Neuron (in vitro differentiated cells): ENCODE measurements around the gene ZNF473.

Experiments
- H2AFZ ChIP-seq: one replicate; pipeline ENCODE4 v1.6.1; 2013; ENCODE audit warnings: low read depth, mild to moderate bottlenecking, inconsistent platforms, low read length, moderate library complexity
- H3K27me3 ChIP-seq: one replicate; pipeline ENCODE4 v1.6.1; 2013; ENCODE audit warnings: low read length; ENCODE audit not compliant: insufficient read depth
- H3K36me3 ChIP-seq: one replicate; pipeline ENCODE4 v1.6.1; 2013; ENCODE audit warnings: low read length; ENCODE audit not compliant: insufficient read depth
- H3K4me1 ChIP-seq: one replicate; pipeline ENCODE4 v1.6.1; 2013; ENCODE audit warnings: low read length; ENCODE audit not compliant: insufficient read depth
- H3K4me3 ChIP-seq: 2 replicates; pipeline ENCODE4 v1.5.1; 2013; ENCODE audit warnings: mild to moderate bottlenecking, low read length, moderate library complexity
- H3K9me3 ChIP-seq: one replicate; pipeline ENCODE4 v1.6.1; 2013; ENCODE audit warnings: low read length

ZNF473 gene

DNA sequence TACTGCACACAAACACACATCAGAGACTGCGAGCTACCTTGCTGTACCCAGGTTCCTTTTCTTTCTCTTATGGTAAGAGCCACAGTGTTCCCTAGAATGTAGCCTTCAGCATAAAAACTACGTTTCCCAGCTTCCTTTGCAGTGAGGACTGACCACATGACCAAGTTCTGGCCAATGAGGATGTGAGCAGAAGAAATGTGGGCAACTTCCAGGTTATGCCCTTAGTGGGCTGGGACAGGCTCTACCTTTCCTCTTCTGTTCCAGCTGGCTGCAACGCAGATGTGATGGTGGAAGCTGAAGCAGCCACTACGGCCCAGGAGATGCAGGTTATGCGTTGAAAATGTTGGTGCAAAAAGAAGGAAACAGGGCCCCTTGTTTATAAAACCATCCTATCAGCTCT, 28.1 kb upstream of the ZNF473 start:
- H2AFZ ChIP-seq, result no peak overlapping the region
- no peaks in the 10 kb centered on the region for H3K4me1 ChIP-seq
- H3K36me3 ChIP-seq, result peaks cover 70% of the 10 kb centered on the region

DNA sequence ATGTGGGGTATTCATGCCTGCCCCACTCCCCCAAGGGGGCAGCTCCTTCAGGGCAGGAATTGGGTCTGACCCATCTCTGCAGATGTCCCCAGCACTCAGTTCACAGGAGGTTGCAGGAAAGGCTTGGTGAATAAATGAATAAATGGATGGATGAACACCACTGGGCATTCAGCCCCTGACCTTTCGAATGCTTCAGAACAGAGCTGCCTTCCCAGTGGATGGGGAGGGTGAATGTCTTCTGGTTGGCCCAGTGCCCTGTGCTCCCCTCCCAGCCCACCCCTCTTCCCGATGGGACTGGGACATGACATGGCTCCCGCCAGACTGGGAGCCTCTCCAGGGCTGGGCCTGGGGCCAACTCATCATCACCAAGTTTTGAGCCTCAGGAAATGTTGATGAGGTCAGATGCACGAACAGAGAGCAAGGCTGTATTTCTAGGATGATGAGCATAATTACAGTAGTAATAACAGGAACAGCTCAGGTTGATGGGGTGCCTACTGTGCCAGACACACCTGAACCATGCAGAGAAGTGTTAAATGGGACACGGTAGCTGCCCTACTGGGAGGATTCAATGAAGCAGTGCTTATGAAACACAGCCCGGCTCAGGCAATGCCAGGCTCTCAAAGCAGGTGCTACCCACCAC, 26.3 kb upstream of the ZNF473 start:
- H3K4me3 ChIP-seq, result no peak overlapping the region
- H3K27me3 ChIP-seq, result no peaks in the 10 kb centered on the region
- H3K9me3 ChIP-seq, result no peaks in the 10 kb centered on the region
- peaks cover 76% of the 10 kb centered on the region for H3K36me3 ChIP-seq
- no peak overlapping the region for H2AFZ ChIP-seq
- no peaks in the 10 kb centered on the region for H3K4me1 ChIP-seq

More for the DNA sequence above, 28.1 kb upstream of the ZNF473 start:
- peaks cover 2% of the 10 kb centered on the region for H3K9me3 ChIP-seq
- no peak overlapping the region for H3K4me3 ChIP-seq
- no peaks in the 10 kb centered on the region for H3K27me3 ChIP-seq

DNA sequence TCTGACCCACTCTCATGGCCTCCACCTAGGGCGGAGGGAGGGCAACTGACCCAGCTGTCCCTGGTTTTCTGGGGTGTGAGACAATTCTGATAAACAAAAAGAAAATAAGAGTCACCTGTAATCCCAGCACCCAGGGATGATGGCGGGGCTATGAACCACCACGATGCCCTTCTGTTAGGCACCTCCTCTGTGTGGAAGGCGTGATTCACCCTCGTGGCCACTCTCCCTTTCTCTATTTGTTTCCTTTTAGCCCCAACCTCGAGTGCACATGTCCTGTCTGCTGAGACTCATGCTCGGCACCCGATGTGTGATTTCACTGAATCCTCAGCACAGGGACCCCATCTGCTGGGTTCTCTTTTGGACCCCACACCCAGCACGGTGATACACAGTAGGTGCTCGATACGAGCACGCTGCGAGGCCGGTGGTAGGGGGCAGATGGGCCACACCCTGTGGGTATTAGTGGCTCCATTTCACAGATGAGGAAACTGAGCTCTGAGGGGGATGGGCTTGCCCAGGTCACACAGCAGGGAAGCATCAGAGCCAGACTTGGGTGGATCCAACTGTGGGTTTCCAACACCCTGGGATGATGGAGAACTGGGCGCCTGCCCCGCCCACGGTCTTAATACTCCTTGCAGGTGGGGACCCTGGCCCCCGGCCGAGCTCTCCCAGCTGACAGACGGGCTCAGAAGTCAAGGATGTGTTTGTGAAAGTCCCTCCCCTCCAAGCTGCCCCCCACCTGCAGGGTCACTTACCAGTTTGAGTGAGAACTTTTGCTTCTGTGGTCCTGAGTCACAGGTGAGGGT, 25.6 kb upstream of the ZNF473 start:
- H3K4me3 ChIP-seq, result no peak overlapping the region
- peaks cover 76% of the 10 kb centered on the region for H3K36me3 ChIP-seq
- no peaks in the 10 kb centered on the region for H3K9me3 ChIP-seq
- H2AFZ ChIP-seq, result no peak overlapping the region
- no peaks in the 10 kb centered on the region for H3K4me1 ChIP-seq
- no peaks in the 10 kb centered on the region for H3K27me3 ChIP-seq

DNA sequence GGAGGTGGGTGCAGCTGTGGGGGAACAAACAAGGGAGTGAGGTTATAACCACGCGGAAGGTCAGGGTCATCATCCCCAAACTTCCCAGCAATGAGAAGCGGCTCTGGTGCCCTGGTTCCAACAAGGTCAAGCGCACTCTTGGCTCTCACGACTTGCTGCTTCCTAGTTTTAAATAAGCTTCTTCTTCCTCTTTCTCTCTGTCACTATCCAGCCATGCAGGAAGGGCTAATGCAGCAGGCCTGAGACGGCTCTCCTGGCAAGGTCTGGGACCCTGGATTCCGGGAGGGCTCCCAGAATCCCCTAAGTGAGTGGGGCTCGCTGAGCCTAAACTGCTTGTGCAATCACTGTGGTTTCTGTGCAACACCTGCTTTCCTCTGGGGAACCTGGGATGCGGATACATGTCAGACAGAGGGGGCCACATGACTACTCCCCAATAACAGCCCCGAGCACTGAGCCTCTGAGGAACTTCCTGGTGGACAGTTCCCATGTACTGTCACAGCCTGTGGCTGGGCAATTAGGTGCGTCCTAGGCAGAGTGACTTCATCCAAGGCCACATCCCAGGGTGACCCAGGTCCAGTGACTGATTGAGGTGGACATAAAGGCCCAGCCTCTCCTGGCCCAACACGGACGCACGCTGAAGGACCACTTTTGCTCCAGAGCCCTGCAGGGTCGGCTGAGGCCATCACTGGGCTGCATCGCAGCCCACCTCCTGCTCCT, 24.8 kb upstream of the ZNF473 start:
- no peaks in the 10 kb centered on the region for H3K4me1 ChIP-seq
- peaks cover 76% of the 10 kb centered on the region for H3K36me3 ChIP-seq

DNA sequence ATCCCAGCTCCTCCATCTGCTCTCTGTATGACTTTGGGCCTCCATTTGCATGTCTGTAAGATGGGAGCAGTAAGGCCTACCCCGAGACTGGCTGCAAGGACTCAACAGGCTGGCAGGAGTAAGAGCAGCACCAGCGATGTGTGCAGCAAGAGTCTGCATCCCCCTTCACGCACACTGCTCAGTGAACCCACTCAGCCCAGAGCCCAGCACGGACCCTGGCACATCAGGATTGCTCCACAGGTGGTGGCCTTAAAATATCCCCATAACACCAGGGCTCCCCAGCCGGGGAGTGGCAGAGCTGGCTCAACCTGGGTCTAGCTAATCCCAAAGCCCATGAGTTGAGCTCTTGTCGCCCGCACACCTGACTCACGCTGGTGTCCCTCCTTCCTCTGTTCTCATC, 24.0 kb upstream of the ZNF473 start:
- no peaks in the 10 kb centered on the region for H3K4me1 ChIP-seq
- H3K36me3 ChIP-seq, result peaks cover 78% of the 10 kb centered on the region
- no peak overlapping the region for H3K4me3 ChIP-seq

More for the DNA sequence above, 24.8 kb upstream of the ZNF473 start:
- Histone ChIP-seq H2AFZ (no peak overlapping the region), H3K4me3 (no peak overlapping the region), H3K9me3 (no peaks in the 10 kb centered on the region), H3K27me3 (no peaks in the 10 kb centered on the region)

DNA sequence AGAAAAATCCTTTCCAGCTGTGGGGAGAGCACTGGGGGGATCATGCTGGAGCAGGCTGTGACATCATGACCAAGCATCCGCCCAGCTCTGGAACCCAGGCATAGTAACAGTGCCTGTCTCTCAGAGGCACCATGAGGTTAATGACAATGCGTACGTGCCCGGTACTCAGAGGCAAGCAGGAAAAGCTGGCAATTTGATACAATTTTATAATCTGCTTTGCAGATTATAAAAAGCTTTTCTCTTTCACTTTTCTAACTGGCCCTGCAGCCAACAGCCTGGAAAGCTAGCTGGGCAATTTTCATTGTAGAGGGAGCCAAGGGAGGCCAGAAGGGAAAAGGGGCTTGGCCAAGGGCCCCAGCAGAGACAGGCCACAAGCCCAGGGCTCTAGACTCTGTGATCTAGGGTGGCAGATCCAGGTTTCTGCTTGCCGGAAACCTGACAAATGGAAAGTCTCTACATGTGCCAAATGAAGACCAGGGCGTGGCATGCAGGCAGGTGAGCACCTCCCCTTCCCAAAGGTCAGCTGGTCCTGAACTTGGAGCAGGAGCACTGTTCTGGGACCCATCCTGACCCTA, 23.3 kb upstream of the ZNF473 start:
- Histone ChIP-seq H3K27me3 (no peaks in the 10 kb centered on the region), H3K9me3 (no peaks in the 10 kb centered on the region), H2AFZ (no peak overlapping the region), H3K4me3 (no peak overlapping the region), H3K4me1 (no peaks in the 10 kb centered on the region), H3K36me3 (peaks cover 79% of the 10 kb centered on the region)

More for the DNA sequence above, 24.0 kb upstream of the ZNF473 start:
- no peaks in the 10 kb centered on the region for H3K9me3 ChIP-seq
- H2AFZ ChIP-seq, result no peak overlapping the region
- no peaks in the 10 kb centered on the region for H3K27me3 ChIP-seq

DNA sequence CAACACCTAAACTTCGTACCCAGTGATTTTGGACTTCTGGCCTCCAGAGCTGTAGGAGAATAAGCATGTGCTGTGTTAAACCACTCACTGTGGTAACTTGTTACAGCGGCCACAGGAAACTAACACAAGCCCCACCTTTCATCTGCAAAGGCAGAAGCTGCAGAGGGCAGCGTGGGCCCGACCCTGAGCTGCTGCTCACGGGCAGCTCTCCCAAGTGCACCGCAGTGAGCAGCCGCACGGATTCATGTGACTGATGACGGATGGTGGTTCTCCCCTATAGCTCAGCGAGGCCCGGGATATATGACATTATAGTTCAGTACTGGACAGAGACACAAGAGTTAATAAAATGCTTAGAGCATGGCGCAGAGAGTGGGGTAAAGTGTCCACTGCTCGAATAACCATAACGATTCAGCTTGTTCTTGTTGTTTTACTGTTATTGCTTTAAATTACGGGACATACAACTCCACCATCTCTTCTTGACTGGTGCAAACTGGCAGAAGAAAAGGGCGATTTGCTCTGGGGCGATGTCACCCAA, 22.5 kb upstream of the ZNF473 start:
- H3K4me1 ChIP-seq, result no peaks in the 10 kb centered on the region
- peaks cover 83% of the 10 kb centered on the region for H3K36me3 ChIP-seq
- no peak overlapping the region for H3K4me3 ChIP-seq

DNA sequence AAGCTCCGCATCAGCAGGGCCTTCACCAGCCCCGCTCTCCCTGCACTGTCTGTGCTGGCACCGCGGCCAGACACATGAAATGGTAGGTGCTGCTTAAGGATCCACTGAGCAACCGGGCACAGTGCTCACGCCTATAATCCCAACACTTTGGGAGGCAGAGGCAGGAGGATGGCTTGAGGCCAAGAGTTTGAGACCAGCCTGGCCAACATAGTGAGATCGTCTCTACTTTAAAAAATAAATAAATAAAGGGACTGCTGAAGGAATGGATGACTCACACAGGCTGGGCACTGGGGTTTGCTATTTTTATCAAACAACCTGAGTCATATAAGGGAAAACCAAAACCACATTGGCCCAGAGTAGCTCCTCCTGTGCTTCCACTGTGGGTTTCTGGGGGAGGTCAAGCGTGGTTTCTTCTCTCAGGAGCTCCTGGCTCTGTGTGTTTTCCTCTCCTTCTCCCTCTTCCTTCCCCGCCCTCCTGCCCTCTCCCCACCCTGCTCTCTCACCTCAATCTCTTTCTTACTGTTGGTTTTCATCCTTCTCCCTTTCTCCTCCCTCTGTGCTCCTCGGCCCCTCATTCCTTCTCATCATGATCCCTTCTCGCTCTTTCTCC, 21.9 kb upstream of the ZNF473 start:
- Histone ChIP-seq H2AFZ (no peak overlapping the region), H3K36me3 (peaks cover 84% of the 10 kb centered on the region), H3K4me3 (no peak overlapping the region), H3K9me3 (no peaks in the 10 kb centered on the region), H3K4me1 (no peaks in the 10 kb centered on the region), H3K27me3 (no peaks in the 10 kb centered on the region)

More for the DNA sequence above, 22.5 kb upstream of the ZNF473 start:
- no peak overlapping the region for H2AFZ ChIP-seq
- no peaks in the 10 kb centered on the region for H3K9me3 ChIP-seq
- H3K27me3 ChIP-seq, result no peaks in the 10 kb centered on the region

DNA sequence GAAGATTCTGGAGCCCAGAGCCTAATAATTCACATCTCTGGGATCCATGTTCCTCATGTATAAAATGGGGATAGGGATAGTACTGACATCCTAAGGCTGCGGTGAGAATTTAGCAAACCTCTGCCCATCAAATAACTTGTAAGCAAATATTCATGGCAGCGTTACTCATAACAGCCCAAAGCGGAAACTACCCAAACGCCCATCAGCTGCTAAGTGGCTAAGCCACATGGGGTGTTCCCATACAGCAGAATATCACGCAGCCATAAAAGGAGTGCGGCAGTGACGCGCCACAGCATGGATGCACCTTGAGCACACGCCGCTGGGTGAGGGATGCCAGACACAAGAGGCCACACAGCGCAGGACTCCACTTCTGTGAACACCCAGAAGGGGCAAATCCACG, 20.4 kb upstream of the ZNF473 start:
- Histone ChIP-seq H3K36me3 (peaks cover 77% of the 10 kb centered on the region), H3K4me3 (no peak overlapping the region), H3K27me3 (no peaks in the 10 kb centered on the region), H2AFZ (no peak overlapping the region), H3K4me1 (no peaks in the 10 kb centered on the region), H3K9me3 (no peaks in the 10 kb centered on the region)

DNA sequence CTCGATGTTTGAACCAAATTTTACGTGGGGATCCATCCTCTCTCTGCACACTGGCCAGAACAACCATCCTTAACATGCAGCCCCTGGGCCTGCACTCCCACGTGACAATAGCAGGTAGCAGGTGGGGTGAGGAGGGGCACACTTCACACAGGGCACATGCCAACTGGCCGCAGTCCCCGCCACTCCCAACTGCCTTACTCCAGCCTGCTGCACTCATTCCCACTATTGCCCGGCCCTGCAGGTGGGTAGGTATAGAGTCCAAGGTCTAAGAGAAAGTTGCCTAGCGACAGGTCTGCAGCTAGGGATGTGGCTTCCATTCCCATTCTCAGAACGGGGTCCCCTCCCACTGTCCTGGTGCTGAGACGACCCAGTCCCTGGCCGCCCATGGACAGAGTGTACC, 18.6 kb upstream of the ZNF473 start:
- Histone ChIP-seq H3K27me3 (no peaks in the 10 kb centered on the region), H3K4me3 (no peak overlapping the region), H3K36me3 (peaks cover 69% of the 10 kb centered on the region), H3K4me1 (no peaks in the 10 kb centered on the region), H2AFZ (no peak overlapping the region), H3K9me3 (no peaks in the 10 kb centered on the region)

DNA sequence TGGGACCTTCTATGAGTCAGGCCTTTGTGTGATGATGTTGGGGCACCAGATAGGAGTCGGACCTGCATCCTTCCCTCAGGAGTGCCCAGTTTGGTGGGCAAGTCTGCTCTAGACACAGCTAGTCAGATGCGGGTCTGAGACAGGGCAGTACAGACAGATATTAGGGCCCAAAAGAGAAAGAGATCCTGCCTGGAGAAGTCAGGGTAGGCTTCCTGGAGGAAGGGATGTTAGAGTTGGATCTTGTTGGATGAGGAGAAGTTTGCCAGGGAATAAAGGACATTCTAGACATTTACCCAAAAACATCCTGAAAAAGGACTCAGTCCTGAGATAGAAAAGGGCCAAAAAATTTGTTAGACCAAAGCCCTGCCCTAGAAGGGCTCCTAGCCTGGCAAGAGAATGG, 17.9 kb upstream of the ZNF473 start:
- Histone ChIP-seq H3K36me3 (peaks cover 66% of the 10 kb centered on the region), H2AFZ (no peak overlapping the region), H3K27me3 (no peaks in the 10 kb centered on the region)

DNA sequence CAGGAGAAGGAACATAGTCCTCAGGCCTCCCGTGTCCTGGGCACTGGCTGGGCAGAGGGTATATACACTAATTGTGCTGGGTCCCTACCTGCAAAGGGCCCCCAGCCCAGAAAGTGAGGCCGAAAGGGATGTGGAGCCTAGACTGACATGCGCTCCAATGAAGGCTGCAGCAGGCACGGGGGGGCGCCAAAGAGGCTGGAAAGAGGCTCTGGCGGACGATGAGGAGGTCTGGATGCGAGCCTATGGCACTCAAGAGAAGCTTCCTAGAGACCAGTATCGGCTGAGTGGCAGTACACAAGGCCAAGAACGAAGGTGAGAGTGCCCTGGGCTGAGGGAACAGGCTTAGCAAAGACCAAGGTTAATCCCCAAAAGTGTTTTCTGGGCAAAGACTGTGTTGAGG, 17.3 kb upstream of the ZNF473 start:
- H3K9me3 ChIP-seq, result no peaks in the 10 kb centered on the region
- no peak overlapping the region for H2AFZ ChIP-seq
- H3K4me1 ChIP-seq, result no peaks in the 10 kb centered on the region
- peaks cover 66% of the 10 kb centered on the region for H3K36me3 ChIP-seq
- H3K27me3 ChIP-seq, result no peaks in the 10 kb centered on the region
- no peak overlapping the region for H3K4me3 ChIP-seq

More for the DNA sequence above, 17.9 kb upstream of the ZNF473 start:
- Histone ChIP-seq H3K4me3 (no peak overlapping the region), H3K9me3 (no peaks in the 10 kb centered on the region), H3K4me1 (no peaks in the 10 kb centered on the region)
